SJSA1 (cell line): ENCODE data around the gene ELP4. TPM values are rescaled to one million over a fixed set of nuclear protein-coding genes. Genes with fewer than 3 reads are reported as not detected.
"Not testable (repeated sequence)": the region's sequence is repeated elsewhere in the genome, so short reads cannot be mapped to it uniquely, and the experiment has no call there.

Source experiments
- DNase-seq, 2 experiments: peaks; one replicate each; pipeline ENCODE4 v3.0.0-alpha.2; 2015 to 2020; ENCODE audit warnings: low spot score in 2 of 2, low read depth in 1 of 2
- H3K27ac ChIP-seq: fragments of 250-450 bp; sonication (Bioruptor Pico); 2 replicates; pipeline ENCODE4 v1.5.1; 2020; ENCODE audit warnings: mild to moderate bottlenecking, moderate library complexity
- H3K27me3 ChIP-seq: fragments of 250-450 bp; sonication (Bioruptor Pico); replicated peaks from 2 replicates; pipeline ENCODE4 v1.5.1; 2020; ENCODE audit warnings: mild to moderate bottlenecking, moderate library complexity
- H3K36me3 ChIP-seq: fragments of 250-450 bp; sonication (Bioruptor Pico); 2 replicates; pipeline ENCODE4 v1.5.1; 2020; ENCODE audit warnings: mild to moderate bottlenecking
- H3K4me1 ChIP-seq: fragments of 250-450 bp; sonication (Bioruptor Pico); replicated peaks from 2 replicates; pipeline ENCODE4 v1.6.1; 2021; ENCODE audit warnings: mild to moderate bottlenecking
- H3K4me3 ChIP-seq: fragments of 250-450 bp; sonication (Bioruptor Pico); 2 replicates; pipeline ENCODE4 v1.5.1; 2020; ENCODE audit warnings: mild to moderate bottlenecking
- H3K9me3 ChIP-seq: fragments of 250-450 bp; sonication (Bioruptor Pico); replicated peaks from 2 replicates; pipeline ENCODE4 v1.5.1; 2020; ENCODE audit warnings: mild to moderate bottlenecking
- total RNA-seq: library from RNA; depleted of rRNA; stranded (reverse); fragments of >200 nt; shearing (Covaris generic); gene quantifications from 2 replicates; pipeline ENCODE4 v1.2.3, GENCODE V29; 2014

The ELP4 gene
- total RNA-seq, 1 experiment from 2014 or later, result 33.8 TPM

- Histone ChIP-seq H3K27me3 (no peaks in the 10 kb centered on the region), H3K4me3 (no peak overlapping the region), H3K4me1 (no peaks in the 10 kb centered on the region), H3K27ac (no peak overlapping the region), H3K36me3 (no peaks in the 10 kb centered on the region), H3K9me3 (no peaks in the 10 kb centered on the region)
- no peak for DNase-seq
Measured at GRCh38 chr11:31671681-31672080, 162.1 kb downstream of the ELP4 start.

- DNase-seq, H3K36me3 ChIP-seq, H3K9me3 ChIP-seq, H3K27ac ChIP-seq, H3K27me3 ChIP-seq, H3K4me1 ChIP-seq, H3K4me3 ChIP-seq: not testable (repeated sequence)
Measured at GRCh38 chr11:31673108-31673507, 163.5 kb downstream of the ELP4 start.

GRCh38 chr11:31676280-31676982 is 166.9 kb downstream of the ELP4 start:
- Histone ChIP-seq H3K4me3 (no peak overlapping the region), H3K9me3 (no peaks in the 10 kb centered on the region), H3K27me3 (no peaks in the 10 kb centered on the region), H3K4me1 (no peaks in the 10 kb centered on the region), H3K27ac (no peak overlapping the region), H3K36me3 (no peaks in the 10 kb centered on the region)
- DNase-seq, result no peak

GRCh38 chr11:31680770-31681169 is 171.2 kb downstream of the ELP4 start:
- Histone ChIP-seq H3K9me3 (no peaks in the 10 kb centered on the region), H3K27me3 (no peaks in the 10 kb centered on the region), H3K4me3 (no peak overlapping the region), H3K36me3 (no peaks in the 10 kb centered on the region), H3K4me1 (0 out of 2 replicates have a peak, but pooled peaks cover 3% of the 10 kb centered on the region), H3K27ac (no peak overlapping the region)
- DNase-seq, result no peak

- Histone ChIP-seq H3K4me3 (no peak overlapping the region), H3K27me3 (no peaks in the 10 kb centered on the region), H3K9me3 (no peaks in the 10 kb centered on the region), H3K4me1 (peaks cover 13% of the 10 kb centered on the region; the same call in 1 of the 2 replicates), H3K36me3 (no peaks in the 10 kb centered on the region), H3K27ac (no peak overlapping the region)
- DNase-seq, result no peak
Measured at GRCh38 chr11:31687256-31687655, 177.7 kb downstream of the ELP4 start.

- Histone ChIP-seq H3K4me3 (no peak overlapping the region), H3K36me3 (no peaks in the 10 kb centered on the region), H3K4me1 (peaks cover 13% of the 10 kb centered on the region; the same call in 1 of the 2 replicates), H3K27me3 (no peaks in the 10 kb centered on the region), H3K27ac (no peak overlapping the region), H3K9me3 (no peaks in the 10 kb centered on the region)
- no peak for DNase-seq
Measured at GRCh38 chr11:31687861-31688260, 178.3 kb downstream of the ELP4 start.

GRCh38 chr11:31689559-31689958 is 180.0 kb downstream of the ELP4 start:
- no peaks in the 10 kb centered on the region for H3K27me3 ChIP-seq
- H3K27ac ChIP-seq, result no peak overlapping the region
- H3K9me3 ChIP-seq, result no peaks in the 10 kb centered on the region
- H3K4me1 ChIP-seq, result peaks cover 10% of the 10 kb centered on the region; the same call in 1 of the 2 replicates
- H3K36me3 ChIP-seq, result no peaks in the 10 kb centered on the region
- H3K4me3 ChIP-seq, result no peak overlapping the region
- no peak for DNase-seq

GRCh38 chr11:31690041-31690440 is 180.5 kb downstream of the ELP4 start:
- no peaks in the 10 kb centered on the region for H3K9me3 ChIP-seq
- H3K36me3 ChIP-seq, result no peaks in the 10 kb centered on the region
- DNase-seq, result no peak
- H3K27me3 ChIP-seq, result no peaks in the 10 kb centered on the region
- peaks cover 10% of the 10 kb centered on the region; the same call in 1 of the 2 replicates for H3K4me1 ChIP-seq
- H3K4me3 ChIP-seq, result no peak overlapping the region
- H3K27ac ChIP-seq, result no peak overlapping the region

- H3K4me1 ChIP-seq, result peaks cover 10% of the 10 kb centered on the region; the same call in 1 of the 2 replicates
- no peaks in the 10 kb centered on the region for H3K36me3 ChIP-seq
- DNase-seq, result no peak
- no peaks in the 10 kb centered on the region for H3K27me3 ChIP-seq
- no peaks in the 10 kb centered on the region for H3K9me3 ChIP-seq
- H3K27ac ChIP-seq, result no peak overlapping the region
- no peak overlapping the region for H3K4me3 ChIP-seq
Measured at GRCh38 chr11:31690516-31690915, 180.9 kb downstream of the ELP4 start.

GRCh38 chr11:31692466-31692865 is 182.9 kb downstream of the ELP4 start:
- no peak overlapping the region for H3K4me3 ChIP-seq
- no peaks in the 10 kb centered on the region for H3K27me3 ChIP-seq
- peaks cover 10% of the 10 kb centered on the region; the same call in 1 of the 2 replicates for H3K4me1 ChIP-seq
- no peak overlapping the region for H3K27ac ChIP-seq
- no peaks in the 10 kb centered on the region for H3K9me3 ChIP-seq
- no peaks in the 10 kb centered on the region for H3K36me3 ChIP-seq
- DNase-seq, result no peak

- not testable (repeated sequence) for H3K4me1 ChIP-seq, H3K4me3 ChIP-seq, DNase-seq, H3K36me3 ChIP-seq, H3K9me3 ChIP-seq, H3K27me3 ChIP-seq, H3K27ac ChIP-seq
Measured at GRCh38 chr11:31697049-31697448, 187.5 kb downstream of the ELP4 start.

GRCh38 chr11:31699066-31699465 is 189.5 kb downstream of the ELP4 start:
- no peaks in the 10 kb centered on the region for H3K4me1 ChIP-seq
- no peak overlapping the region for H3K27ac ChIP-seq
- DNase-seq, result no peak
- no peaks in the 10 kb centered on the region for H3K27me3 ChIP-seq
- no peaks in the 10 kb centered on the region for H3K36me3 ChIP-seq
- no peak overlapping the region for H3K4me3 ChIP-seq
- H3K9me3 ChIP-seq, result no peaks in the 10 kb centered on the region

- no peaks in the 10 kb centered on the region for H3K36me3 ChIP-seq
- no peak for DNase-seq
- no peaks in the 10 kb centered on the region for H3K9me3 ChIP-seq
- no peak overlapping the region for H3K27ac ChIP-seq
- H3K4me1 ChIP-seq, result no peaks in the 10 kb centered on the region
- no peak overlapping the region for H3K4me3 ChIP-seq
- H3K27me3 ChIP-seq, result no peaks in the 10 kb centered on the region
Measured at GRCh38 chr11:31702966-31703365, 193.4 kb downstream of the ELP4 start.

- no peak overlapping the region for H3K27ac ChIP-seq
- no peaks in the 10 kb centered on the region for H3K9me3 ChIP-seq
- no peak overlapping the region for H3K4me3 ChIP-seq
- no peaks in the 10 kb centered on the region for H3K36me3 ChIP-seq
- no peaks in the 10 kb centered on the region for H3K4me1 ChIP-seq
- no peak for DNase-seq
- no peaks in the 10 kb centered on the region for H3K27me3 ChIP-seq
Measured at GRCh38 chr11:31706357-31706756, 196.8 kb downstream of the ELP4 start.

GRCh38 chr11:31711137-31711536 is 201.6 kb downstream of the ELP4 start:
- Histone ChIP-seq H3K4me3 (no peak overlapping the region), H3K9me3 (no peaks in the 10 kb centered on the region), H3K4me1 (no peaks in the 10 kb centered on the region), H3K27me3 (no peaks in the 10 kb centered on the region), H3K36me3 (no peaks in the 10 kb centered on the region), H3K27ac (no peak overlapping the region)
- DNase-seq, result no peak
